ENCODE results near the gene ARMC2. TPM values are rescaled to one million over a fixed set of nuclear protein-coding genes. Genes with fewer than 3 reads are reported as not detected.

ARMC2 gene
- total RNA-seq, 1 experiment from 2014 or later = 1.1 TPM

- Histone ChIP-seq H3K4me1 (ENCODE audit: insufficient read depth, low read length) (peaks cover 16% of the 10 kb centered on the region), H3K9ac (ENCODE audit: low read length) (no peak overlapping the region), H4K20me1 (ENCODE audit: low read length) (no peaks in the 10 kb centered on the region), H3K9me3 (ENCODE audit: low read length) (no peaks in the 10 kb centered on the region), H3K79me2 (ENCODE audit: low read length) (no peaks in the 10 kb centered on the region), H3K27ac (ENCODE audit: low read length) (no peak overlapping the region), H3F3A (ENCODE audit: low read length, unreplicated experiment) (no peaks in the 10 kb centered on the region), H3K4me2 (ENCODE audit: low read length) (no peak overlapping the region), H3K27me3 (ENCODE audit: low read length) (no peaks in the 10 kb centered on the region), H3K36me3 (ENCODE audit: low read depth, low read length) (no peaks in the 10 kb centered on the region), H3K9me2 (replicated peaks; ENCODE audit: low read length) (no peaks in the 10 kb centered on the region), H2AFZ (ENCODE audit: low read length) (no peak overlapping the region), H3K4me3 (ENCODE audit: low read length) (no peak overlapping the region)
- DNase-seq (no peak), ATAC-seq (no peak)
- POLR2A ChIA-PET (ENCODE audit: unreplicated experiment) = no interaction called here
- intact Hi-C loops (cut with micrococcal nuclease) = no loop called here
- no peak for TF ChIP-seq EZH2phosphoT487 (IDR thresholded peaks at IDR 0.05; ENCODE audit: borderline replicate concordance, low read length)
- TF ChIP-seq EZH2 (IDR thresholded peaks at IDR 0.05; ENCODE audit: low read length, unreplicated experiment) = no peak
- no peak for TF ChIP-seq CTCF (conservative IDR thresholded peaks at IDR 0.05; ENCODE audit: low read depth, low read length)
- BruUV-seq (replicated peaks) = no TSS peak
- CTCF ChIA-PET = no interaction called here
Observed at GRCh38 chr6:108801366-108801765, 46.9 kb upstream of the ARMC2 start.

- H3K9me2 ChIP-seq (replicated peaks; ENCODE audit: low read length) = no peaks in the 10 kb centered on the region
- no peaks in the 10 kb centered on the region for H3K79me2 ChIP-seq (ENCODE audit: low read length)
- H4K20me1 ChIP-seq (ENCODE audit: low read length) = no peaks in the 10 kb centered on the region
- ATAC-seq = no peak
- no peak for DNase-seq
- no peak overlapping the region for H2AFZ ChIP-seq (ENCODE audit: low read length)
- H3K9me3 ChIP-seq (ENCODE audit: low read length) = no peaks in the 10 kb centered on the region
- ChIA-PET CTCF (no interaction called here), POLR2A (ENCODE audit: unreplicated experiment) (no interaction called here)
- intact Hi-C loops (cut with micrococcal nuclease) = no loop called here
- TF ChIP-seq EZH2phosphoT487 (IDR thresholded peaks at IDR 0.05; ENCODE audit: borderline replicate concordance, low read length) = no peak
- no peak for TF ChIP-seq EZH2 (IDR thresholded peaks at IDR 0.05; ENCODE audit: low read length, unreplicated experiment)
- TF ChIP-seq CTCF (conservative IDR thresholded peaks at IDR 0.05; ENCODE audit: low read depth, low read length) = no peak
- no peak overlapping the region for H3K4me3 ChIP-seq (ENCODE audit: low read length)
- no peak overlapping the region for H3K4me2 ChIP-seq (ENCODE audit: low read length)
- no peaks in the 10 kb centered on the region for H3K27me3 ChIP-seq (ENCODE audit: low read length)
- no peaks in the 10 kb centered on the region for H3K36me3 ChIP-seq (ENCODE audit: low read depth, low read length)
- no peaks in the 10 kb centered on the region for H3F3A ChIP-seq (ENCODE audit: low read length, unreplicated experiment)
- H3K27ac ChIP-seq (ENCODE audit: low read length) = no peak overlapping the region
- no peak overlapping the region for H3K9ac ChIP-seq (ENCODE audit: low read length)
- peaks cover 6% of the 10 kb centered on the region; the same call in 1 of the 2 replicates for H3K4me1 ChIP-seq (ENCODE audit: insufficient read depth, low read length)
- no TSS peak for BruUV-seq (replicated peaks)
Observed at GRCh38 chr6:108803982-108804490, 44.2 kb upstream of the ARMC2 start.

- H3K27me3 ChIP-seq (ENCODE audit: low read length) = no peaks in the 10 kb centered on the region
- TF ChIP-seq EZH2 (IDR thresholded peaks at IDR 0.05; ENCODE audit: low read length, unreplicated experiment) = no peak
- TF ChIP-seq CTCF (conservative IDR thresholded peaks at IDR 0.05; ENCODE audit: low read depth, low read length) = no peak
- no peak for TF ChIP-seq EZH2phosphoT487 (IDR thresholded peaks at IDR 0.05; ENCODE audit: borderline replicate concordance, low read length)
- intact Hi-C loops (cut with micrococcal nuclease) = no loop called here
- H3K9me2 ChIP-seq (replicated peaks; ENCODE audit: low read length) = no peaks in the 10 kb centered on the region
- H3K9ac ChIP-seq (ENCODE audit: low read length) = no peak overlapping the region
- H4K20me1 ChIP-seq (ENCODE audit: low read length) = no peaks in the 10 kb centered on the region
- no peak overlapping the region for H2AFZ ChIP-seq (ENCODE audit: low read length)
- no peaks in the 10 kb centered on the region for H3K79me2 ChIP-seq (ENCODE audit: low read length)
- CTCF ChIA-PET = no interaction called here
- peaks cover 6% of the 10 kb centered on the region; the same call in 1 of the 2 replicates for H3K4me1 ChIP-seq (ENCODE audit: insufficient read depth, low read length)
- no peaks in the 10 kb centered on the region for H3K9me3 ChIP-seq (ENCODE audit: low read length)
- no peak for ATAC-seq
- DNase-seq = no peak
- H3K27ac ChIP-seq (ENCODE audit: low read length) = no peak overlapping the region
- no peak overlapping the region for H3K4me2 ChIP-seq (ENCODE audit: low read length)
- H3K36me3 ChIP-seq (ENCODE audit: low read depth, low read length) = no peaks in the 10 kb centered on the region
- no TSS peak for BruUV-seq (replicated peaks)
- no peaks in the 10 kb centered on the region for H3F3A ChIP-seq (ENCODE audit: low read length, unreplicated experiment)
- no peak overlapping the region for H3K4me3 ChIP-seq (ENCODE audit: low read length)
- POLR2A ChIA-PET (ENCODE audit: unreplicated experiment) = no interaction called here
Observed at GRCh38 chr6:108804956-108805355, 43.3 kb upstream of the ARMC2 start.
